Medulla oblongata (tissue), 1 donor: ENCODE data around the gene WDSUB1.

Experiments used
- DNase-seq: peaks from one replicate; pipeline ENCODE4 v3.0.0-alpha.2; 2015; ENCODE audit errors: extremely low spot score

The WDSUB1 gene

GRCh38 chr2:159285929-159286708 lies at the start of gene WDSUB1:
Gene WDSUB1, minus strand, starts transcription at chr2:159286703. Its CDS starts 3,634 bp downstream, at chr2:159283069.
- DNase-seq, result peak; percentile 62

GRCh38 chr2:159326569-159327255 lies 40.2 kb upstream of the WDSUB1 start:
- DNase-seq, result no peak

- DNase-seq, result no peak
Measured at GRCh38 chr2:159322419-159322818, 35.9 kb upstream of the WDSUB1 start.

GRCh38 chr2:159317392-159318088 lies 31.0 kb upstream of the WDSUB1 start:
- no peak for DNase-seq

- no peak for DNase-seq
Measured at GRCh38 chr2:159307942-159308341, 21.4 kb upstream of the WDSUB1 start.

- no peak for DNase-seq
Measured at GRCh38 chr2:159300586-159300985, 14.1 kb upstream of the WDSUB1 start.

GRCh38 chr2:159298967-159299366 lies 12.5 kb upstream of the WDSUB1 start:
- no peak for DNase-seq

GRCh38 chr2:159297042-159297707 lies 10.7 kb upstream of the WDSUB1 start:
- no peak for DNase-seq

GRCh38 chr2:159292157-159292556 lies 5.7 kb upstream of the WDSUB1 start:
- DNase-seq, result no peak

- no peak for DNase-seq
Measured at GRCh38 chr2:159290289-159290907, 3.9 kb upstream of the WDSUB1 start.

- no peak for DNase-seq
Measured at GRCh38 chr2:159287733-159288132, 1.2 kb upstream of the WDSUB1 start.

GRCh38 chr2:159286709-159287441 lies 372 bp upstream of the WDSUB1 start:
- DNase-seq, result peak; percentile 99

- DNase-seq, result no peak
Measured at GRCh38 chr2:159285433-159285832, 1.1 kb downstream of the WDSUB1 start.

GRCh38 chr2:159283529-159283928 lies 3.0 kb downstream of the WDSUB1 start:
- no peak for DNase-seq

GRCh38 chr2:159281002-159281401 lies 5.5 kb downstream of the WDSUB1 start:
- no peak for DNase-seq

GRCh38 chr2:159279700-159280099 lies 6.8 kb downstream of the WDSUB1 start:
- DNase-seq, result no peak

- DNase-seq, result no peak
Measured at GRCh38 chr2:159275111-159275510, 11.4 kb downstream of the WDSUB1 start.

- DNase-seq, result no peak
Measured at GRCh38 chr2:159272156-159272555, 14.3 kb downstream of the WDSUB1 start.

GRCh38 chr2:159270744-159271379 lies 15.6 kb downstream of the WDSUB1 start:
- DNase-seq, result no peak

- DNase-seq, result no peak
Measured at GRCh38 chr2:159267921-159268320, 18.6 kb downstream of the WDSUB1 start.
